Left cardiac atrium (tissue), 4 donors: ENCODE results near the gene GIT1. TPM values are rescaled to one million over a fixed set of nuclear protein-coding genes. Genes with fewer than 3 reads are reported as not detected.
"Not testable (repeated sequence)": the region's sequence is repeated elsewhere in the genome, so short reads cannot be mapped to it uniquely, and the experiment has no call there.

Experiments used
- ATAC-seq, 2 donors: fragments of 200-7000 bp; cut with Tn5 transposase; one replicate each; pipeline ENCODE4 v1.9.1; 2020; ENCODE audit warnings: mild to moderate bottlenecking in 2 of 2, moderate library complexity in 2 of 2
- DNase-seq: peaks from one replicate; pipeline ENCODE4 v3.0.0-alpha.2; 2020
- intact Hi-C, 2 donors: fragments of 100-400 bp; cut with DNase I; formaldehyde crosslinking; loops; one replicate each; pipeline versions ENCODE4 v1.14.1 to v1.15.1; 2022 to 2023
- total RNA-seq, 2 donors: library from RNA; stranded (reverse); fragmentation: NEBNext Ultra II Directional; extraction: Animal tissue kit (Norgen Biotek cat#: 25700); gene quantifications; one replicate each; pipeline ENCODE4 v1.2.1, GENCODE V29; 2021
- donor health status: DM: no; HTN: yes; CAD: no.
- donor health status: DM: no; HTN: yes; CAD: no; lungs with severe emphysema.
- donor health status: DM: yes; HTN: yes; CAD: no.
- donor health status: Dilated cardiomyopathy.

GIT1 gene
- total RNA-seq, 2 donors from 2014 or later, result 30.8 to 44.0 TPM

DNA sequence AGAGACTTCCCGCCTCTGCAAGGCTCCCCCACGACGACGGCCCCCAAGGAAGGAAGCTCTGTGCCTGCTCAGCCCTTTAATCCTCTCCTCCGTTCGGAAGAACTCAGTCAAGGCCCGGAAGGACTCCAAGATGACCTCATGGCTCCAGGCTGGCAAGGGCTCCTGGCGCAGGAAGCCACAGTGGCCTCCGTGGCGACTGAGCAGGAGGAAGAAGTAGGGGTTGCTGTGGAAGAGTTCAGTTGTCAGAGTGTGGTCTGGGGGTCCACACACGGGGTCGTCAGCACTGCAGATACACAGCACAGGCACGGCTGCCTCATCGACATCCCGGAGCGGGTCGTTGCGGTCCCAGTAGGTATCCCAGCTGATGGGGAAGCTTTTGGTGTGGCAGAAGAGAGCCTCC is 26.8 kb downstream of the GIT1 start:
- ATAC-seq, result no peak
- no peak for DNase-seq
- intact Hi-C loops, result no loop called here

DNA sequence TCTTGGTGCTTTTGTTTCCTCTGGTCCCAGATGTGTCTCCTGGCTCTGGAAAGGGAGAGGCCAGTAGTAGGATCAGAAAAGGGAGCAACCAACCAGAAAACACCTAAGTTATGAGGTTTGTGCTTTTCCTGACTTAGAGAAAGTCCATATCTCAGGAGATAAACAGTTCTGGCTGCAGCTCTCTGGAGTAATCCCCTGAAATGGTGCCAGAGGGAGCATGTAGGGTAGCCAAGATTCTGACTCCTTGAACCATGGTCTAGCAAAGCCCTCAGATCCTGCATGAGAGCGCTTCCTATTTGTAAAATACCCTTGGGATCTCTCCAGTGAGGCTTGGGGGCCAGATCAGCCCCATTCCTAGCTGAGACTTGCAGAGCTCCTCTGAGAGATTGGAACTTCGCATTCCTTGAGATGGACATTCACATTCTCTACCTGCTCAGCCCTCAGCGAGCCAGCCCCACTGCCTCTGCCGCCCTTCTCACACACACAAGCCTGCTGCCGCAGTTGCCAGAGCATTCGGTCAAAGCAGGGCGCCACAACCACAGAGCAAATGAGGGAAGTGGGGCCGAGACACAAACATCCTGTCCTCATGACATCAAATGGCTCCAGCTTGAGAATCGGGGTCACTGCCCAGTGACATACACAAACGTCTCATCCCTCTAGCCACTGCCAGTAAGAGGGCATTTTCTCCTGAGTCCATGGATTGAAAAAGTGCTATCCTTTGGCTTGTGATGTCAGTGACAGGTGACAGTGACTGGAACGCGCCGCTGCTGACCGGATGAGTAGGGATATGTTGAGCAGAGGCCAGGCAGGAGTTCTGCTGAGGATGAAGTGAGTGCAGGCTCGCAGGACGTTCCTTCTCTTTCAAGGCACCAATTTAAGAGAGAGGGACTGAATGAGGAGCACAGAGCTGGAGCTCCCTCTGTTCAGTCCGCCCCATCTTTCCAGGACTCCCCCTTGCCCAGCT is 27.6 kb downstream of the GIT1 start:
- DNase-seq (no peak), ATAC-seq (peak in 1 of 2 donors; percentile 7)
- intact Hi-C loops, result no loop called here

DNA sequence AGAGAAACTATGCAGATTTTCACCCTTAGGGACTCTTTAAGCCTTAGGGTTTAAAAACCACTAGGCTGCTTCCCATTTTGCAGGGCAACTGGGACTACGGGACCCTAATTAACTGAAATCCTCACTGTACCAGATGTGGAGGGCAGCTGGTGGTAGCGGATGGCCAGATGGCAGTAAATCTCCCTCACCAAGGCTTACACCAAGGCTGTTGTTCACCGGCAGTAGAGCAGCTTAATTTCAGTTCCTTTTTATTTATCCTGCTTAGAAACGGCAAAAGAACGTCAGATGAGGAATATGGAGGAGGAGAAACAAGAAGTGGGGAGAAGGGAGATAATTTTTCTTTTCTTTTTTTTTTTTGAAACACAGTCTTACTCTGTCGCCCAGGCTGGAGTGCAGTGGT is 29.1 kb downstream of the GIT1 start:
- no peak for DNase-seq
- peak in 1 of 2 donors; percentile 15 for ATAC-seq
- intact Hi-C loops, result no loop called here

DNA sequence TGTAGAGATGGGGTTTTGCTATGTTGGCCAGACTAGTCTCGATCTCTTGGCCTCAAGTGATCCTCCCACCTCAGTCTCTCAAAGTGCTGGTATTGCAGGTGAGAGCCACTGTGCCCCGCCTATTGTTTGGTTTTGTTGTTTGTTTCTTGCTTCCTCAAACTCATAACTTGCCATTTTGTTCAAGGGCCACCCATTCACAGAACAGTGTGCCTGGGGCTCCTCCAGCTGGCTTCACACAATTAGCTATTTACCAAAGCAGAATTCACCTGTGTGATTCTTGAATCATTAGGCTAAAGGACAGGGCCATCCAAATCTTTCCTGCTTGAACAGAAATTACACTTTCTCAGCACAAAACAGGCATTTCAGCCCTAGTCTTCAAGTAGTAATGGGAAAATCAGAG is 29.8 kb downstream of the GIT1 start:
- DNase-seq (no peak), ATAC-seq (no peak)
- intact Hi-C loops, result no loop called here

DNA sequence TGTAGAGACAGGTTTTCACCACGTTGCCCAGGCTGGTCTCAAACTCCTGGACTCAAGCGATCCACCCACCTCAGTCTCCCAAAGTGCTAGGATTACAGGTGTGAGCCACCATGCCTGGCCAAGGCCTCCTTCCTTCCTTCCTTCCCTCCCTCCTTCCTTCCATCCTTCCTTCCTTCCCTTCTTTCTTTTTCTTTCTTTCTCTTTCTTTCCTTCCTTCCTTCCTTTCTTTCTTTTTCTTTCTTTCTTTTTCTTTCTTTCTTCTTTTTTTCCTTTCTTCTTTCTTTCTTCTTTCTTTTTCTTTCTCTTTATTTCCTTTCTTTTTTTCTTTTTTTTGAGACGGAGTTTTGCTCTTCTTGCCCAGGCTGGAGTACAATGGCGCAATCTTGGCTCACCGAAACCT is 31.3 kb downstream of the GIT1 start:
- DNase-seq, intact Hi-C loops, ATAC-seq: not testable (repeated sequence)

DNA sequence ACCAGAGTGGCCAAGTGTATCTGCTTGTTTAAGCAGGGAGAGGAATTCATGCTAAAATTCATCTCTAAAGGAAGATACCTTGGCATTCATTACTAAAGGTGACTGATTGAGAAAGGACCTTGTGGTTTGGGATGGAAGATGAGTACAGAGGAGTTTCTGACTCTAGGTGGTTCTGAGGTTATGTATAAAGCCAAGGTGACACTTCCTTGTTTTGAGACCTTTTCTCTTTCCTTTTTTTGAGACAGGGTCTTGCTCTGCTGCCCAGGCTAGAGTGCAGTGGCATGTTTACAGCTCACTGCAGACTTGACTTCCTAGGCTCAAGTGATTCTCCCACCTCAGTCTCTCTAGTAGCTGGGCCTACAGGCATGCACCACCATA is 31.7 kb downstream of the GIT1 start:
- intact Hi-C loops, result no loop called here
- ATAC-seq, result no peak

DNA sequence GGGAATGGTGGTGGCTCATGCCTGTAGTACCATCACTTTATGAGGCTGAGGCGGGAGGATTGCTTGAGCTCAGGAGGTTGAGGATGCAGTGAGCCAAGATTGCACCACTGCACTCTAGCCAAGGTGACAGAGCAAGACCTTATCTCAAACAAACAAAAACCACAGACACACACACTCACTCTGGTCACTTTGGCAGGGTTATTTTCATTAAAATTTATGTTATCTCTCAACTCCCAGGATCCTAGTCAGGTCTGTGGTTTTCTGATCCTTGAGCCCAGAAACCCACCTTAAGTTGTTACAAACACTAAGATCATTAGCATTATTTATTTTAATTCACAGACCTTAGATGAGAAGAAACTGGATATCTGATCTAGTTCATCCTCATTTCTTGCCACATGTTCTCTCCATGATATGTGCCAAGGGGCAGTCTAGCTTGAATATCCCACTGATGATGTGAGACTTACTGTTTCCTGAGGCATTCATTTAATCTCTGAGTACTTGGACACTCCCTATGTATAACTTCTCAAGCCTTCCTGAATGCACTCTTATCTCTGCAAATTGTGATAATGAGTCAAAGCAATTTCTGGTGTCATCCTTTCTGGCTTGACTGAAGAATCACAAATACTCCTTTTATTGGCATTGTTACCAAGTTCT is 32.2 kb downstream of the GIT1 start:
- peak in 1 of 2 donors; percentile 85 for ATAC-seq
- intact Hi-C loops, result no loop called here
- DNase-seq, result no peak

More for the DNA sequence above, 31.7 kb downstream of the GIT1 start:
- no peak for DNase-seq

DNA sequence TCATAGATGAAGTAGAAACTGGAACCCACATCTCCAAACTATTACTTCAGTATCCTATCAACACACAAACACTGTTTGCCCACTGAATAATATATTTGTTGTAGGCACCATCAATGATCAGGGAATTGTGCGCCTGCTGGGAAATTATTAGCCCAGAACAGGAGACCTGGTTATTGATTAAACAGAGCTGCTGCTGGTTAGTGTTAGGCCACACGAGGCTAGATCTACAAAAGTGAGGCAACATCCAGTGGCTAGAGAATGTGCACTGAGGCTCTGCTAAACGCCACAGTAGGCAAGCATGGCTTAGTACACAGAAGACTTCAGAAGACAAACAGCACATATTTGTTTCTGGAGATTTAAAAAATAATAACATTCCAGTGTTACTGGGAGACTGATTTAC is 33.6 kb downstream of the GIT1 start:
- ATAC-seq, result no peak
- intact Hi-C loops, result no loop called here
- DNase-seq, result no peak

DNA sequence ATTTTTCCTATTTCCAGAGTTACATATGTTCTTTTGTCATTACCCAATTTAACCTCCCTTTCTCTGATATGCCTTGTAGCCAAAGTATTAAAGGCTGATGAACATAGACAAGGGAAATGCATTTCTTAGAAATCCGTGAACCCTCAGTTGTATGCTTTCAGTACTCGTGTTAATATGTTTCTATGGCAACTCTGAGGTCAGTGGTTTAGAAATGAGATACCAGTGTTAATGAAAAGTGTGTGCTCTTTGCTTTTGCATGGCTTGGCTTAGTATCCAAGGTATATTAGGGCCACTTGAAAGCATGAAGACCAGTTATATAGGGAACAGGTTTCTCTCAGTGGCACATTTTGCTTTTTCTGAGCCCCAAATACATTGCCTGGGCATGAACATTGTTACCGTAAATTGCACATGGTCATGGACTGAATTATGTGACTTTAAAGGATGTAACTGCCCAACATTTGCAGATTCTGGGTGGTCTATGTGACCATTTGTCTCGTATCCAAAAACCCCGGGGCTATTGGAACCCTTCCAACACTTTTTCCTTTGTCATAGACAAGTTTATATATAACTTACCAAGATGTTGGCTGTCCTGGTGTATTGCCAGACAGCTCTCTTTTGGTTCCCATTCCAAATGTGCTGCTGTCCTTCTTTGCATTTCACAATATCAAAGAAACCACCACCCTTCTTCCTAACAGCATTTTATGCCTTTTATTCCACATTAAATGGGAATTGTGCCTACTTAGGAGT is 40.1 kb downstream of the GIT1 start:
- intact Hi-C loops, result no loop called here
- DNase-seq (no peak), ATAC-seq (peak; percentile 48 to 50)

DNA sequence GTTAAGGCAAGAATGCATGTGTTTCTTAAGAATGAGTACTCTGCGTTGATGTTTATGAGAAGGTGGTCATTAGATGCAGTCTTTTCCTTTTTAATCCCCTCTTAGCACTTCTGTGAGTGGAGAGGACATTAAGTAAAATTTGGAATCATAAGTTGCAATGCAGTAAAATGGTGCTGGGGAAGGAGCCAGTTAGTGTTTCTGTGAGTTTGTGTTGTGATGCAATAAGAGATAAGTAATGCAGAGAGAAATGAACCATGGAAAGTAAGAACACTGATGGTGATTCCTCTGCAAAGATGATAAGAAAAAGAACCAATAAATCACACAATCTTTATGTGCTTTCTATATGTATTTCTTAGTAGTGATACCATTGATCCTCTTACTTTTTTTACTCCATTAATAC is 42.6 kb downstream of the GIT1 start:
- ATAC-seq, result peak in 1 of 2 donors; percentile 61
- intact Hi-C loops, result no loop called here
- DNase-seq, result no peak

DNA sequence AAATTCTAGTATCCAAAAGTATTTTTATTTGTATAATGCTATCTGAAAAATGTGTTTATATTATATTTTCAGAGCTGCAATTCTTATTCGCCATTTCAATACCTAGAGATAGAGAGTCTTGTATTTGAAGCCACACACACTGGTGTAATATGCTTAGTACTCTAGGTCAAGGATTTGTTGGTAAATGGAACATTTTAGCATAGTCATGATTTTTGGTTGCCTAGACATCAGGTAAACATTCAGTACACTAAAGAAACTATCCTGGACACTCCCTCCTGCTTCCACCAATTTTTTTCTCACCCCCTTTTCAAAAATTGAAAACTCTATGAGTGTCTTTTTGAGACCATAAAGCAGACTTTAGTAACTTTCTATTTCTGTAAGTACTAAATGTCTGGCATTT is 43.4 kb downstream of the GIT1 start:
- ATAC-seq, result peak in 1 of 2 donors; percentile 90
- intact Hi-C loops, result no loop called here

DNA sequence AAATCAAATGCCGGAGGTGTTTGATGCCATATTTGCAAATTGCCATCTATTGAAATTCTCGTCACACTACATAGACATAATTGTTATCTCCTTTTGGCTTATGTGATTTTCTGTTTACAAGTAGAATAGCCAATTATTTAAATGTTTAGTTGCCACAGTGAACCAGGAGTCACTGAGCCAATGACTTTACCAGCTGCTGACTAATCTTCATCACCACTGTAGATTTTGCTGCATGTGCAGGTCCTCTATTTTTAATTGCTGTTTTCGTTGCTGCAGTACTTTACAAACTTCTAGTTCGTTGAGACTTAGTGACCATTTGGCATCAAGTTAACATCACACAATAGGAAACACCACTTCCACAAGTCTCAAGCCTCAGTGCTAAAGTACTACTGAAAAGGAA is 45.4 kb downstream of the GIT1 start:
- intact Hi-C loops, result no loop called here
- DNase-seq (no peak), ATAC-seq (no peak)

More for the DNA sequence above, 43.4 kb downstream of the GIT1 start:
- DNase-seq, result no peak

DNA sequence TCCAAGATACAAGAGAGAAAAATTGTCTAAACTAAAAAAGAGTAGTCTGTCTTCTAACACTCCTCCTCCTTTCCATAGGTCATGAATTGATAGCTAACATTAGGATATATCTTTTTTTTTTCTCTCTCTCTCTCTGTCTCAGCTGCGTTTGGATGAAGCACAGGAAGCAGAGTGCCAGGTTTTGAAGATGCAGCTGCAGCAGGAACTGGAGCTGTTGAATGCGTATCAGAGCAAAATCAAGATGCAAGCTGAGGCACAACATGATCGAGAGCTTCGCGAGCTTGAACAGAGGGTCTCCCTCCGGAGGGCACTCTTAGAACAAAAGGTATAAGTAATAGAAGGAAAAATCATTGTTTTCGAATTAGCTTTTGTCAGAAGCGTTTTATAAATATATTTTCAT is 55.5 kb downstream of the GIT1 start:
- DNase-seq (no peak), ATAC-seq (no peak)
- intact Hi-C loops, result loop anchor here in 1 of 2 donors (10.0 kb wide), 1 partner anchor 159 kb away; no protein-coding TSS in a partner anchor

DNA sequence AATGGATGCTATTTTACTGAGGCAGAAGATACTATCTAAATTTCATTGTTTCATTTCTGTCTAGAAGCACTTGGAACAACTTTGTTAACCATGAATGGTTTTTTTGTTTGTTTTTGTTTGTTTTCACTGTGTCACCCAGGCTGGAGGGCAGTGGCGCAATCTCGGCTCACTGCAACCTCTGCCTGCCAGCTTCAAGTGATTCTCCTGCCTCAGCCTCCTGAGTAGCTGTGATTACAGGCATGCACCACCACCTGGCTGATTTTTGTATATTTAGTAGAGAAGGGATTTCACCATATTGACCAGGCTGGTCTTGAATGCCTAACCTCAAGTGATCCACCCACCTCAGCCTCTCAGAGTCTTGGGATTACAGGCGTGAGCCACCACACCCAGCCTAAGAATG is 63.1 kb downstream of the GIT1 start:
- ATAC-seq (no peak), DNase-seq (no peak)
- intact Hi-C loops, result no loop called here

DNA sequence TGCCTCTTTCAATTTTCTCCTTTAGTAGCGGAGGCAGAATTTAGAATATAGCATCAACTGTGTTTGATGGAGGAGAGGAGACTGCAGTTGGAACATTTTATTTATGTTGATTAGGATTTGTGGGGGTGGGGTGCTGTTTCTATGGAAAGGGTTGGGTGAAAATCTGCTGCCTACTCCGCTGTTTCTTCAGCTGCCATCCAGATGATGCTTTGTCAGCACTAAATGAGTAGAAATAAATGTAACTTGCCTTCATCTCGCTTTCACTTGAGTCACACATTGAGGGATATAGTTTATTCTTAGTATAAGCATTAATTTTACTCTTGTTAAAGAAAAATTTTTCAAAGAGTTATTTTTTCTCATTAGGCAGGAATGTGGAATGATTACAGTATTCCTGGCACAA is 64.8 kb downstream of the GIT1 start:
- ATAC-seq, result no peak
- DNase-seq, result no peak
- intact Hi-C loops, result no loop called here

Other genes with a start within 250 kb of the GIT1 start
- gene TAOK1, start 199.3 kb downstream of the GIT1 start, total RNA-seq, result 10 to 100 TPM; 47.2 to 59.1 TPM
- gene ABHD15, start 22.6 kb downstream of the GIT1 start, total RNA-seq, result 10 to 100 TPM in 1 of 2 donors, 1 to 10 TPM in 1; 8.3 to 11.6 TPM
- gene TP53I13, start 20.9 kb downstream of the GIT1 start, total RNA-seq, result 10 to 100 TPM; 42.0 to 48.8 TPM
- 10 to 100 TPM in 1 of 2 donors, 1 to 10 TPM in 1; 8.1 to 10.5 TPM for gene ANKRD13B, start 3.5 kb upstream of the GIT1 start, total RNA-seq
- gene CORO6, start 33.3 kb upstream of the GIT1 start, total RNA-seq, result 10 to 100 TPM; 67.0 to 82.1 TPM